Prostate gland (tissue), 2 donors: Measurements from ENCODE around the gene RIPOR2.

Source experiments
- POLR2A ChIP-seq: fragments of 450-650 bp; IDR thresholded peaks from one replicate; pipeline ENCODE4 v1.6.1; 2016; ENCODE audit warnings: antibody characterized with exemption, mild to moderate bottlenecking
- TF ChIP-seq, protein P1 (sequence below), 4 experiments: fragments of 200-600 bp in 2 of 4; fragments of 450-650 bp in 2 of 4; sonication (generic) in 2 of 4; IDR thresholded peaks; 1 replicate in 3 of 4; 2 replicates in 1 of 4; pipeline ENCODE4 v1.5.1; 2016 to 2019; ENCODE audit warnings: antibody characterized with exemption in 4 of 4, mild to moderate bottlenecking in 2 of 4, moderate library complexity in 2 of 4

- TF ChIP-seq, protein P1, sequence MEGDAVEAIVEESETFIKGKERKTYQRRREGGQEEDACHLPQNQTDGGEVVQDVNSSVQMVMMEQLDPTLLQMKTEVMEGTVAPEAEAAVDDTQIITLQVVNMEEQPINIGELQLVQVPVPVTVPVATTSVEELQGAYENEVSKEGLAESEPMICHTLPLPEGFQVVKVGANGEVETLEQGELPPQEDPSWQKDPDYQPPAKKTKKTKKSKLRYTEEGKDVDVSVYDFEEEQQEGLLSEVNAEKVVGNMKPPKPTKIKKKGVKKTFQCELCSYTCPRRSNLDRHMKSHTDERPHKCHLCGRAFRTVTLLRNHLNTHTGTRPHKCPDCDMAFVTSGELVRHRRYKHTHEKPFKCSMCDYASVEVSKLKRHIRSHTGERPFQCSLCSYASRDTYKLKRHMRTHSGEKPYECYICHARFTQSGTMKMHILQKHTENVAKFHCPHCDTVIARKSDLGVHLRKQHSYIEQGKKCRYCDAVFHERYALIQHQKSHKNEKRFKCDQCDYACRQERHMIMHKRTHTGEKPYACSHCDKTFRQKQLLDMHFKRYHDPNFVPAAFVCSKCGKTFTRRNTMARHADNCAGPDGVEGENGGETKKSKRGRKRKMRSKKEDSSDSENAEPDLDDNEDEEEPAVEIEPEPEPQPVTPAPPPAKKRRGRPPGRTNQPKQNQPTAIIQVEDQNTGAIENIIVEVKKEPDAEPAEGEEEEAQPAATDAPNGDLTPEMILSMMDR (IDR thresholded peaks at IDR 0.05): no peak
- no peak for TF ChIP-seq POLR2A
These were observed 30.3 kb downstream of the RIPOR2 start for GRCh38 chr6:24905483-24905882.
